WTC11 (cell line): ENCODE data around the gene AK8. TPM values are rescaled to one million over a fixed set of nuclear protein-coding genes. Genes with fewer than 3 reads are reported as not detected.

Experiments used
- ATAC-seq: fragments of 200-7000 bp; cut with Tn5 transposase; 2 replicates; pipeline ENCODE4 v1.10.0; 2021; ENCODE audit warnings: mild to moderate bottlenecking, moderate library complexity
- CTCF ChIA-PET: fragments of 300-600 bp; sonication (Branson Sonifier 250); formaldehyde crosslinking; loops from one replicate; lab custom pipeline; 2021; ENCODE audit warnings: antibody characterized with exemption; lab: Charles Lee
- POLR2A ChIA-PET: fragments of 350-600 bp; sonication (Branson Sonifier 250); formaldehyde crosslinking; loops from one replicate; lab custom pipeline; 2021; ENCODE audit warnings: antibody characterized with exemption; lab: Charles Lee
- DNase-seq: peaks from one replicate; pipeline ENCODE4 v3.0.0; 2021; ENCODE audit warnings: low spot score
- H3K27ac Mint-ChIP-seq: 2 replicates; pipeline ENCODE4 v1.8.0; 2021; ENCODE audit warnings: mixed read lengths
- H3K27me3 Mint-ChIP-seq: 2 replicates; pipeline ENCODE4 v1.8.0; 2021; ENCODE audit warnings: low read depth, mild to moderate bottlenecking, moderate library complexity, mixed read lengths
- H3K36me3 Mint-ChIP-seq: 2 replicates; pipeline ENCODE4 v1.8.0; 2021; ENCODE audit warnings: mixed read lengths
- H3K4me1 Mint-ChIP-seq: 2 replicates; pipeline ENCODE4 v1.8.0; 2022; ENCODE audit warnings: mixed read lengths
- H3K4me3 Mint-ChIP-seq: 2 replicates; pipeline ENCODE4 v1.8.0; 2021; ENCODE audit warnings: mild to moderate bottlenecking, moderate library complexity, mixed read lengths
- H3K9me3 Mint-ChIP-seq: 2 replicates; pipeline ENCODE4 v1.8.0; 2021; ENCODE audit warnings: mixed read lengths
- CBFB ChIP-seq: sonication (generic); formaldehyde crosslinking; IDR thresholded peaks from 2 replicates; pipeline ENCODE4 v1.8.1; 2022; ENCODE audit warnings: mild to moderate bottlenecking, low read depth, missing genetic modification reagents
- CREM ChIP-seq: sonication (generic); formaldehyde crosslinking; IDR thresholded peaks from 2 replicates; pipeline ENCODE4 v1.8.1; 2022; ENCODE audit warnings: mild to moderate bottlenecking, missing genetic modification reagents, moderate library complexity
- FOXJ3 ChIP-seq: sonication (generic); formaldehyde crosslinking; IDR thresholded peaks from 2 replicates; pipeline ENCODE4 v1.9.0; 2021; ENCODE audit warnings: missing genetic modification reagents, mild to moderate bottlenecking, borderline replicate concordance
- FOXK1 ChIP-seq: sonication (generic); formaldehyde crosslinking; IDR thresholded peaks from 2 replicates; pipeline ENCODE4 v1.8.0; 2022; ENCODE audit warnings: mild to moderate bottlenecking, moderate library complexity, missing genetic modification reagents
- FOXP4 ChIP-seq: sonication (generic); formaldehyde crosslinking; IDR thresholded peaks from 2 replicates; pipeline ENCODE4 v1.8.0; 2022; ENCODE audit warnings: mild to moderate bottlenecking, missing genetic modification reagents
- GABPB1 ChIP-seq: sonication (generic); formaldehyde crosslinking; IDR thresholded peaks from 2 replicates; pipeline ENCODE4 v1.8.1; 2023; ENCODE audit warnings: mild to moderate bottlenecking, missing genetic modification reagents
- HMGXB4 ChIP-seq: sonication (generic); formaldehyde crosslinking; IDR thresholded peaks from 2 replicates; pipeline ENCODE4 v1.8.1; 2023; ENCODE audit warnings: mild to moderate bottlenecking, moderate library complexity, missing genetic modification reagents
- MLX ChIP-seq: sonication (generic); formaldehyde crosslinking; IDR thresholded peaks from 2 replicates; pipeline ENCODE4 v1.8.1; 2023; ENCODE audit warnings: mild to moderate bottlenecking, missing genetic modification reagents, moderate library complexity
- MYBL2 ChIP-seq: sonication (generic); formaldehyde crosslinking; IDR thresholded peaks from 2 replicates; pipeline ENCODE4 v1.8.1; 2023; ENCODE audit warnings: mild to moderate bottlenecking, moderate library complexity, missing genetic modification reagents
- NR1H2 ChIP-seq: sonication (generic); formaldehyde crosslinking; IDR thresholded peaks from 2 replicates; pipeline ENCODE4 v1.9.0; 2021; ENCODE audit warnings: mild to moderate bottlenecking, moderate library complexity, missing genetic modification reagents
- OVOL2 ChIP-seq: fragments of 250-450 bp; sonication (Bioruptor Pico); IDR thresholded peaks from 2 replicates; pipeline ENCODE4 v1.9.0; 2021; ENCODE audit warnings: mild to moderate bottlenecking, borderline replicate concordance
- PRRX2 ChIP-seq: fragments of 250-450 bp; sonication (Bioruptor Pico); IDR thresholded peaks from 2 replicates; pipeline ENCODE4 v1.8.0; 2021; ENCODE audit warnings: mild to moderate bottlenecking
- RELA ChIP-seq: sonication (generic); formaldehyde crosslinking; IDR thresholded peaks from 2 replicates; pipeline ENCODE4 v1.8.1; 2022; ENCODE audit warnings: missing genetic modification reagents, mild to moderate bottlenecking, borderline replicate concordance
- TEAD1 ChIP-seq: sonication (generic); formaldehyde crosslinking; IDR thresholded peaks from 2 replicates; pipeline ENCODE4 v1.8.0; 2022; ENCODE audit warnings: mild to moderate bottlenecking, missing genetic modification reagents
- TP53 ChIP-seq: sonication (generic); formaldehyde crosslinking; IDR thresholded peaks from 2 replicates; pipeline ENCODE4 v1.8.1; 2023; ENCODE audit warnings: mild to moderate bottlenecking, missing genetic modification reagents
- ZBTB21 ChIP-seq: sonication (generic); formaldehyde crosslinking; IDR thresholded peaks from 2 replicates; pipeline ENCODE4 v1.8.1; 2023; ENCODE audit warnings: mild to moderate bottlenecking, missing genetic modification reagents, borderline replicate concordance
- ZMAT4 ChIP-seq: fragments of 250-450 bp; sonication (Bioruptor Pico); IDR thresholded peaks from 2 replicates; pipeline ENCODE4 v1.9.0; 2021; ENCODE audit warnings: mild to moderate bottlenecking
- ZNF232 ChIP-seq: sonication (generic); formaldehyde crosslinking; IDR thresholded peaks from 2 replicates; pipeline ENCODE4 v1.8.0; 2022; ENCODE audit warnings: mild to moderate bottlenecking, missing genetic modification reagents
- ZNF263 ChIP-seq: sonication (generic); formaldehyde crosslinking; IDR thresholded peaks from 2 replicates; pipeline ENCODE4 v1.8.1; 2022; ENCODE audit warnings: low read depth, mild to moderate bottlenecking, moderate library complexity, missing genetic modification reagents
- ZNF281 ChIP-seq: sonication (generic); formaldehyde crosslinking; IDR thresholded peaks from 2 replicates; pipeline ENCODE4 v1.8.0; 2023; ENCODE audit warnings: mild to moderate bottlenecking, missing genetic modification reagents
- total RNA-seq: library from RNA; stranded (reverse); gene quantifications from 3 replicates; pipeline ENCODE4 v1.2.3, GENCODE V29; 2021
- TF ChIP-seq, protein P1 (sequence below): fragments of 200-600 bp; IDR thresholded peaks from 2 replicates; pipeline ENCODE4 v1.8.0; 2022; ENCODE audit warnings: antibody characterized with exemption
- TF ChIP-seq, protein P2 (sequence below): sonication (generic); formaldehyde crosslinking; IDR thresholded peaks from 2 replicates; pipeline ENCODE4 v1.8.1; 2023; ENCODE audit warnings: mild to moderate bottlenecking, missing genetic modification reagents, moderate library complexity

The AK8 gene
- total RNA-seq, 1 experiment from 2014 or later: 0.48 TPM

GRCh38 chr9:132875159-132875558, 2.9 kb downstream of the AK8 start (continued):
- TF ChIP-seq HMGXB4: no peak
- no peak for TF ChIP-seq ZNF263 (CRISPR knock-in tag)
- no peak for TF ChIP-seq CREM (CRISPR knock-in tag)
- TF ChIP-seq, protein P1, sequence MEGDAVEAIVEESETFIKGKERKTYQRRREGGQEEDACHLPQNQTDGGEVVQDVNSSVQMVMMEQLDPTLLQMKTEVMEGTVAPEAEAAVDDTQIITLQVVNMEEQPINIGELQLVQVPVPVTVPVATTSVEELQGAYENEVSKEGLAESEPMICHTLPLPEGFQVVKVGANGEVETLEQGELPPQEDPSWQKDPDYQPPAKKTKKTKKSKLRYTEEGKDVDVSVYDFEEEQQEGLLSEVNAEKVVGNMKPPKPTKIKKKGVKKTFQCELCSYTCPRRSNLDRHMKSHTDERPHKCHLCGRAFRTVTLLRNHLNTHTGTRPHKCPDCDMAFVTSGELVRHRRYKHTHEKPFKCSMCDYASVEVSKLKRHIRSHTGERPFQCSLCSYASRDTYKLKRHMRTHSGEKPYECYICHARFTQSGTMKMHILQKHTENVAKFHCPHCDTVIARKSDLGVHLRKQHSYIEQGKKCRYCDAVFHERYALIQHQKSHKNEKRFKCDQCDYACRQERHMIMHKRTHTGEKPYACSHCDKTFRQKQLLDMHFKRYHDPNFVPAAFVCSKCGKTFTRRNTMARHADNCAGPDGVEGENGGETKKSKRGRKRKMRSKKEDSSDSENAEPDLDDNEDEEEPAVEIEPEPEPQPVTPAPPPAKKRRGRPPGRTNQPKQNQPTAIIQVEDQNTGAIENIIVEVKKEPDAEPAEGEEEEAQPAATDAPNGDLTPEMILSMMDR: no peak

DNA sequence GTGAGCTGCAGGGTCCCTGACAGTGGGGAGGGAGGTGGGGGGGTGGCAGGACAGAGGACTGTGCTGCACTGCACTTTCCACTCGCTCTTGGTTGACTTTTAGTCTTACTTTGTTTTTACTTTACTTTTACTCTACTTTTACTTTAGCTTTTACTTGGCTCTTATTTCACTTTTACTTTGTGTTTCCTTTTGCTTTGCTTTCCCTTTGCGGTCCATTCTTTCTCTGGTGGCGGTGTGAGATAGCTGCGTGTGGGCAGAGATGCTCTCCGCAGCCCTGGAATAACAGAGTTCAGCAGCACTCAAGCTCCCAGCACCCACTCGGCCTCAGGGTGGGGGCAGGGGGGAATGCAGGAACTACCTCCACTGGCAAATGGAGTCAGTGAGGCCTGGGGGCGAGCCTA, 4.7 kb downstream of the AK8 start:
- H3K27me3 Mint-ChIP-seq: peaks cover 28% of the 10 kb centered on the region
- no peak for DNase-seq
- TF ChIP-seq ZNF281: no peak
- TF ChIP-seq, protein P2, sequence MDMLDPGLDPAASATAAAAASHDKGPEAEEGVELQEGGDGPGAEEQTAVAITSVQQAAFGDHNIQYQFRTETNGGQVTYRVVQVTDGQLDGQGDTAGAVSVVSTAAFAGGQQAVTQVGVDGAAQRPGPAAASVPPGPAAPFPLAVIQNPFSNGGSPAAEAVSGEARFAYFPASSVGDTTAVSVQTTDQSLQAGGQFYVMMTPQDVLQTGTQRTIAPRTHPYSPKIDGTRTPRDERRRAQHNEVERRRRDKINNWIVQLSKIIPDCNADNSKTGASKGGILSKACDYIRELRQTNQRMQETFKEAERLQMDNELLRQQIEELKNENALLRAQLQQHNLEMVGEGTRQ (CRISPR knock-in tag): no peak
- no peak for TF ChIP-seq ZNF232 (CRISPR knock-in tag)
- TF ChIP-seq MYBL2 (CRISPR knock-in tag): no peak
- TF ChIP-seq TEAD1 (CRISPR knock-in tag): no peak
- TF ChIP-seq ZMAT4 (CRISPR knock-in tag): no peak
- TF ChIP-seq FOXK1 (CRISPR knock-in tag): no peak
- no peak for TF ChIP-seq MLX
- no peak for TF ChIP-seq FOXJ3 (CRISPR knock-in tag)
- no peak for TF ChIP-seq OVOL2
- no peak for TF ChIP-seq RELA (CRISPR knock-in tag)
- no peak for TF ChIP-seq TP53 (CRISPR knock-in tag)
- H3K36me3 Mint-ChIP-seq: no peaks in the 10 kb centered on the region
- CTCF ChIA-PET: interaction anchor here (1.0 to 2.5 kb wide), 3 partner anchors 25 to 104 kb away, joined by 4 to 11 read pairs (median 5); no protein-coding TSS in a partner anchor
- no peaks in the 10 kb centered on the region for H3K4me1 Mint-ChIP-seq
- POLR2A ChIA-PET: no interaction called here
- no peak for ATAC-seq
- no peak overlapping the region for H3K4me3 Mint-ChIP-seq
- H3K27ac Mint-ChIP-seq: 0 out of 2 replicates have a peak overlapping the region, but pooled peaks have one; percentile 1
- no peaks in the 10 kb centered on the region for H3K9me3 Mint-ChIP-seq

- H3K27ac Mint-ChIP-seq: no peak overlapping the region
- no peaks in the 10 kb centered on the region; the same call in 1 of the 2 replicates for H3K27me3 Mint-ChIP-seq
- DNase-seq: no peak
- peaks cover 9% of the 10 kb centered on the region for H3K4me1 Mint-ChIP-seq
- H3K36me3 Mint-ChIP-seq: no peaks in the 10 kb centered on the region
- ChIA-PET POLR2A (no interaction called here), CTCF (no interaction called here)
- no peak for ATAC-seq
- H3K4me3 Mint-ChIP-seq: no peak overlapping the region
- H3K9me3 Mint-ChIP-seq: no peaks in the 10 kb centered on the region
- TF ChIP-seq NR1H2 (CRISPR knock-in tag) (0 out of 2 replicates have a peak, but pooled peaks have one; percentile 22), CBFB (CRISPR knock-in tag) (no peak), PRRX2 (CRISPR knock-in tag) (no peak), GABPB1 (no peak), ZBTB21 (no peak), FOXP4 (CRISPR knock-in tag) (no peak)
- TF ChIP-seq, all 79 proteins: peak for 1
Measured at GRCh38 chr9:132869266-132869665, 8.8 kb downstream of the AK8 start.
